Measurements from ENCODE around the gene RINL. TPM values are rescaled to one million over a fixed set of nuclear protein-coding genes. Genes with fewer than 3 reads are reported as not detected.

The RINL gene
- total and polyA plus RNA-seq, 12 donors, result 1.6 to 14.5 (median 3.1) TPM

DNA sequence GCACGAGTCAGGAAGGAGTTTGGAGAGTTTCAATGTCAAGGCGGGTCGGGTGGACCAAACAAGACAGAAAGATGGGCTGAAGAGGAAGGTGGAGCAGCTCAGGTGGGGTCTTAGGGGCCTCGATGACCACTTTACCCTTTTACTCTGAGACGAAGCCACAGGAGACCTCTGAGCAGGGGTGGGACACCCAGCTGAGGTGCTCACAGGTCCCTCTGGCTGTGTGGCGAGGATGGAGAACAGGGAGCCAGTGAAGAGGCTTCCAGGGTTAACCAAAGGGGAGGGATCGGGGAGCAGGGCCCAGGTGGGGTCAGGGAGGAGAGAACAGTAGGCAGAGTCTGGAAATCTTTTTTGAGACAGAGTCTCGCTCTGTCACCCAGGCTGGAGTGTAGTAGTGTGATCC lies 35.9 kb upstream of the RINL start:
- intact Hi-C loops (cut with DNase I), result no loop called here
- Histone ChIP-seq H3K9me3 (no peaks in the 10 kb centered on the region), H3K27ac (no peak overlapping the region), H3K4me1 (no peaks in the 10 kb centered on the region), H3K36me3 (peaks cover 0 to 6% (median 0%) of the 10 kb centered on the region in 9 donors), H3K4me3 (no peak overlapping the region), H3K27me3 (peaks cover 0 to 22% (median 14%) of the 10 kb centered on the region in 7 donors)
- TF ChIP-seq, protein P1, sequence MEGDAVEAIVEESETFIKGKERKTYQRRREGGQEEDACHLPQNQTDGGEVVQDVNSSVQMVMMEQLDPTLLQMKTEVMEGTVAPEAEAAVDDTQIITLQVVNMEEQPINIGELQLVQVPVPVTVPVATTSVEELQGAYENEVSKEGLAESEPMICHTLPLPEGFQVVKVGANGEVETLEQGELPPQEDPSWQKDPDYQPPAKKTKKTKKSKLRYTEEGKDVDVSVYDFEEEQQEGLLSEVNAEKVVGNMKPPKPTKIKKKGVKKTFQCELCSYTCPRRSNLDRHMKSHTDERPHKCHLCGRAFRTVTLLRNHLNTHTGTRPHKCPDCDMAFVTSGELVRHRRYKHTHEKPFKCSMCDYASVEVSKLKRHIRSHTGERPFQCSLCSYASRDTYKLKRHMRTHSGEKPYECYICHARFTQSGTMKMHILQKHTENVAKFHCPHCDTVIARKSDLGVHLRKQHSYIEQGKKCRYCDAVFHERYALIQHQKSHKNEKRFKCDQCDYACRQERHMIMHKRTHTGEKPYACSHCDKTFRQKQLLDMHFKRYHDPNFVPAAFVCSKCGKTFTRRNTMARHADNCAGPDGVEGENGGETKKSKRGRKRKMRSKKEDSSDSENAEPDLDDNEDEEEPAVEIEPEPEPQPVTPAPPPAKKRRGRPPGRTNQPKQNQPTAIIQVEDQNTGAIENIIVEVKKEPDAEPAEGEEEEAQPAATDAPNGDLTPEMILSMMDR (IDR thresholded peaks at IDR 0.05), result no peak
- DNase-seq (no peak), ATAC-seq (no peak)
- 94 to 96% methylated on average over 8 of the region's 8 CpGs for WGBS, 2 donors

DNA sequence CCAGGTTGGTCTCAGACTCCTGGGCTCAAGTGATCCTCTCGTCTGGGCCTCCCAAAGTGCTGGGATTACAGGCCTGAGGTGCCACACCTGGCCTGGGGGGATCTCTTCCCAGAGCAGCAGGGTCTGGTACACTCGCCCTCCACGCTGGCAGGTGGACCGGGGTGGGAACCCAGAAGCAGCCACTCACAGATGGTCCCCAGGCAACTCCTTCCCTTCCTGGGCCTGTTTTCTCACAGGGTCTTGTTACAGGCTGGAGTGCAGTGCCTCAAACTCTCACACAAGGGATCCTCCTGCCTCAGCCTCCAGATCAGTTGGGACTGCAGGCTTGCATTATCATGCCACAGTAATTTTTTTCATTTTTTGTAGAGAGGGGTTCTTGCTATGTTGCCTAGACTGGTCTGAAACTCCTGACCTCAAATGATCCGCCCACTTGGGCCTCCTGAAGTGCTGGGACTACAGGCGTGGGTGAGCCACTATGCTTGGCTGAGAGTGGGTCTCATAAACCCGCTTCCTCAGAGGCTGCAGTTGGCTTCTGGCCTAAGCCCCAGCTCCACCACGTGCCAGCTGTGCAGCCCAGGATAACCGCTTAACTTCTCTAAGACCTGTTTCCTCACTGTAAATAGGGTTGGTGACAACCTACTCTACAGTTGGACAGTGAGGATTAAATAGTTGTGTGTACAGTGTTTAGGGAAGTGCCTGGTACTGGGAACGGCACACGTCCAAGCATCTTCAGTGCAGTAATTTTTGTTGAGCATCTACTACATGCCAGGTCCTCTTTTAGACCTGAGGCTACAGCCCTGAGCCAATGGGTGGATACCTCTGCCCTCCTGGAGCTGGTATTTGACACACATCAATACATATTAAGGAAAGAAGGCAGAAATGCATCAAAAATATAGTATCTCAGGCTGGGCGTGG lies 34.8 kb upstream of the RINL start:
- no peaks in the 10 kb centered on the region for H3K4me1 ChIP-seq
- no peak for DNase-seq
- ATAC-seq, result no peak
- H3K4me3 ChIP-seq, result no peak overlapping the region
- intact Hi-C loops (cut with DNase I), result no loop called here
- H3K27me3 ChIP-seq, result peaks cover 0 to 22% (median 14%) of the 10 kb centered on the region in 7 donors
- 82 to 84% methylated on average over 12 of the region's 12 CpGs for WGBS, 2 donors
- H3K27ac ChIP-seq, result no peak overlapping the region
- no peaks in the 10 kb centered on the region for H3K9me3 ChIP-seq
- TF ChIP-seq, protein P1 (IDR thresholded peaks at IDR 0.05), result no peak
- H3K36me3 ChIP-seq, result peaks cover 0 to 16% (median 0%) of the 10 kb centered on the region in 9 donors

DNA sequence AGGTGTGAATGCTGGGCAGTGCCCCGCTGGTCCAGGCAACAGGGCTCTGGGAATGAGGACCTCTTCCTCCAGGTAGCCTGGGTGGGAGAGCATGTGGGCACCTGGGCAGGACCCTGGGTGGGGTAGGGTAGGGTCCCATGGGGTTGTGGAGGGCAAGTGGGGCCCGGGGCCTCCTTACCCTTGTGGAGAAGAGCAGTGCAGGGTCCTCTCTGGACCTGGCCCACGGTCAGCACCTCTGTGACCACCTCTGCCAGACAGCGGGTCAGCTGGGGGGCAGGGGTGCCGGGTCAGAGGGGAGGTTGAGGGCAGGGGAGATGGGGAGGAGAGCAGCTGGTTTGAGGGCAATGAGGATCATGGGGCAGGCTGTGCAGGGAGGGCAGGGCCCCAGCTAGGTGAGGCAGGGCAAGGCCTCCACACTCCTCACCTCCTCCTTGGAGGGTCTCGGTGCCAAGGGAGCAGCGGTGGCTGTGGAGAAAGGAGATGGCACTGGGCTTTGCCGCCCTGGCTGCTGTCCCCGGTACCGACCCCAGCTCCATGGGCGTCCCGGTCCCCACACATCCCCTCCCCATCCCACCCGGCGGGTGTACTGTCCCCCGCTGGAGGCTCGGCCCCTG lies 33.4 kb upstream of the RINL start:
- intact Hi-C loops (cut with DNase I), result no loop called here
- no peak overlapping the region for H3K4me3 ChIP-seq
- H3K27ac ChIP-seq, result no peak overlapping the region
- DNase-seq (no peak), ATAC-seq (no peak)
- peaks cover 0 to 22% (median 14%) of the 10 kb centered on the region in 7 donors for H3K27me3 ChIP-seq
- H3K4me1 ChIP-seq, result no peaks in the 10 kb centered on the region
- H3K36me3 ChIP-seq, result peaks cover 0 to 30% (median 7%) of the 10 kb centered on the region in 9 donors
- TF ChIP-seq, protein P1 (IDR thresholded peaks at IDR 0.05), result no peak
- no peaks in the 10 kb centered on the region for H3K9me3 ChIP-seq
- 52 to 59% methylated on average over 13 to 16 of the region's 16 CpGs for WGBS, 2 donors

DNA sequence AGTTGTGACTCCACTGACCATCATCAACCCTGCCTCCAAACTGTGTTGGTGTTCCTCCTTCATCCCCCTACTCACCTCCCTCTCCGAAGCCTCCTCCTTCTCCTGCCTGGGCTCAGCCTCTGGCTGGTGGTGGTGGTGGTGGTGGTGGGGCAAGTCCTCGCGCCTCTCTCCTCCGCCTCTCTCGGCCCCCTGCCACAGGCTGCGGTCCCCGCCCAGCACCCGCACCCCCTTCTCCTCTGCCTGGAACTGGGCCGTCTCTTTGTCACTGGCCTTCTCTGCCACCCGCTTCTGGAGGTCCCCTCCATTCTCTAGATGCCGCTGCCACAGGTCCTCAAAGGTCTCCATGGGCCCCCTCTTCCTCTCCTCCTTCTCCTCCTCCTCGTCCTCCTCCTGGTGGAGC lies 32.4 kb upstream of the RINL start:
- ATAC-seq, result no peak

More for the DNA sequence above, 32.4 kb upstream of the RINL start:
- H3K36me3 ChIP-seq, result peaks cover 0 to 39% (median 14%) of the 10 kb centered on the region in 9 donors
- WGBS, 2 donors, result 94 to 95% methylated on average over 12 of the region's 12 CpGs
- no peak overlapping the region for H3K4me3 ChIP-seq
- no peaks in the 10 kb centered on the region for H3K9me3 ChIP-seq
- no peak for DNase-seq
- TF ChIP-seq, protein P1 (IDR thresholded peaks at IDR 0.05), result no peak
- intact Hi-C loops (cut with DNase I), result no loop called here
- H3K4me1 ChIP-seq, result no peaks in the 10 kb centered on the region
- peaks cover 0 to 22% (median 14%) of the 10 kb centered on the region in 7 donors for H3K27me3 ChIP-seq
- no peak overlapping the region for H3K27ac ChIP-seq
